Measurements from ENCODE around the gene NAA10.

Gene NAA10

DNA sequence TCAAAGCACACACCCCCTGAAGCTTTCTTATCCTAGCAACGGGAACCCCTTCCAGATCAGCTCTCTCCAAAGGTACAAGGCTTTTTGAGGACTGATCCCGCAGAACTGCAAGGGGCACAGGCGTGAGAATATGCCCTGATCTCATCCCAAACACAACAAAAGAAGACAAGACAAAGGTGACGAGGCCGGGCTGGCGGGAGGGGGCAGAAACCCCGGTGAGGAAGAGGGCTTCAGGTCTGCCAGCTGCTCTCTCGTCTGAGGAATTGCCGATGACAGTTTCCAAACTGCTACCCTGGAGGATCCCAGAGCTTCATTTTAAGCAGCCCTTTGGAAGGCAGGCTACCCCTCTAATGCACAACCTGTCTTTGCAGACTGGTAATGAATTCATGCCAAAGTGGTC lies 33.4 kb upstream of the NAA10 start:
- DNase-seq: no peak

DNA sequence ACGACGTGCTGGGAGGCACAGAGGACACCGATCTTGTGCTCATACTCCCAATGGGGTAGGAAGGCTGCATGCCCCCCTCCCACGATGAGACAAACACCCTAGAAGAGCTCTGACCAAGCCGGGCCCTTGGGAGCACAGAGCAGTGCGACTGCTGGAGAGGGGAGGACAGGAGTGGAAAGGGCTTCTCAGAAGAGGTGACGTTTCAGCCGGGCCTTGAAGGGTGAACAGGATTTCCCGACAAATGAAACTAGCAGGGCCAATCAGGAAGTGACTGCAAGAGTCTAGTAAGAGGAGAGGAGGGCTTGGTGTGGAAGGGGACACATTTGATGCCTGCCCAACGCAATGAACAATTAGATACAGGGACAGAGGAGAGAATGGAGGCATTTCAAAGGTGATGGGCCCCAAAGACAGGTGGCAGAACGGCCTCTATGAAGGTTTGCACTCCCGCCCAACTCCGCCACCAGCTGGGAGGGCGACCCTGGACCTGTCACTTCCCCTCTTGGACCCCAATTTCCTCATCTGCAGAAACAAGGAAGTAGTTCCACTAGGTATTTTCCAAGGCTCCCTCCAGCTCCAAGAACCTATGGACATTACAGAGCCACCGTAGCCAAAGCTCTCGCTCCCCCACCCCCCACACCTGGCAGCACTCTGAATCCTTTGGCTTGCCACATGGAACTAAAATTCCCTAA lies 32.8 kb upstream of the NAA10 start:
- no peak for DNase-seq

GRCh38 chrX:153966841-153967535 lies 32.2 kb upstream of the NAA10 start:
- DNase-seq: no peak

DNA sequence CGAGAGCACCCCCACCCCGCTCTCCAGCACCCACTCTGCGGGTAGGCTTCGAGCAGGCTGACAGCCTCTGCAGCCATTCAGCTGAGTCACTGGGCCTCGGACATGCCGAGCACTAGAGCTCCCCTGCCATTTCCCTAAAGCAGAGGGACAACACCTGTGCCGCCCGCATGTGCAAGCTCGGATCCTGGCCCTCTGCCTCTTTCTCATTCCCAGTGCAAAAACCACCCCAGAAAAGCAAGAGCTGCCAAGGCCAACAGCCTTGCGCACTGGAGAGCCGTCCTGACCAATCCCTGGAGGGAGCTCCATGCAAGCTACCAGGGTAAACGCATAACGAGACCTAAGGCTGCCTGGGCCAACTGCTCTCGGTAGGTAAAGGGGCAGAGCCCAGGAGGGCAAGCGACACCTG lies 31.4 kb upstream of the NAA10 start:
- DNase-seq: no peak

DNA sequence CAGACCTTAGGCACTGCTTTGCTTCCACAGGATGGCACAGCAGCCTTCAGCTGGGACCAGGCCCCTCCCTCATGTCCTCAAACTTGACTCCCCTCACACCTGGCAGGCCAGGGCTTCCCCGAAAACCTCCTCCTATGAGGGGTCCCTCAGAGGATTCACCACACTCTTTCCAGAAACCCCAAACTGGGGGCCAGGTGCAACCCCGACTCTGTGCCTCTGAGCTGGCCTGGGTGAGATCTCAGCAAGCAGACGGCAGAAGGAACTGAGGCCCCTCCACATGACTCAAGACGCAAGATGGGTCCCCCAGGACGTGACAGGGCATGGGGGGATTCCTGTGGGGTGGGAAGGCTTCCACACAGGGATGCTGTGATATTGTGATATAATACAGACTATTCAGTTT lies 30.6 kb upstream of the NAA10 start:
- DNase-seq: no peak

- no peak for DNase-seq
These were observed 29.3 kb upstream of the NAA10 start for GRCh38 chrX:153964105-153964504.

- DNase-seq: no peak
These were observed 28.7 kb upstream of the NAA10 start for GRCh38 chrX:153963546-153963945.

GRCh38 chrX:153961292-153961691 lies 26.5 kb upstream of the NAA10 start:
- DNase-seq: no peak

DNA sequence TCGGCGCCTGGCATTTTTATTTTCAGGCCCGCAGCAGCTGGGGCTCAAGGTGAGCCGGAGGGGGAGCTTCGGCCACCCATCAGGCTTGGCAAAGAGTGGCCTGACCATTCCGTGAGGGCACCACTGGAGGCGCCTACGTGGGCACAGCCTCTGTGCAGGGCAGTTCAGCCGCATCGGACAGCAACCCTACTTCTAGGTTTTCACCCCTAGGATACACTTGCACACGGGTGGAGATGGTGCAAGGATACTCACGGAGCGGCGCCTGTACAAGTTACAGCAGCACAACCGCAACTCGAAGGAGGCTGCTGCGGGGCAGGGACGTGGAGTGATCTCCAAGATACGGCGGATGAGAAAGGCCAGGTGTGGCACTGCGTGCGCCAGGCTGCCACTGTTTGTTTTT lies 25.9 kb upstream of the NAA10 start:
- DNase-seq: no peak

- no peak for DNase-seq
These were observed 25.2 kb upstream of the NAA10 start for GRCh38 chrX:153960077-153960476.

DNA sequence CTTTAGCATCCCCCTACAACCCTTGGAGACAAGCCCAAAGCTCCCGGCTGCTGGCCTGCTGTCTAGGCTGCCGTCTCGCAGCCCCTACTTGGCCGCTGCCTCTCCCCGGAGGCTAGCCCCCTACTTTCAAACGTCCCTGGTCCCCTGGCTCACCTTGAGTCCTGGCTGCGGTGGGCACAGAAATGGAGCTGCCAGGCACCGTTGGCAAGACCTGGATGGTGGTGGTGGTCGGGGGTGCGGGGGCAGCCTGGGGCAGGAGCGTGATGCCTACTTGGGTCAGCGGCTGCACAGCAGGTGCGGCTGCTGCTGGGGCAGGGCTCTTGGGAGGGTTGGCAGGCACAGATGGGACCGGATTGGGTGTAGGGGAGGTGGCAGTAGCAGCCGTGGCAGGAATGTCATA lies 24.8 kb upstream of the NAA10 start:
- no peak for DNase-seq

GRCh38 chrX:153958605-153959004 lies 23.8 kb upstream of the NAA10 start:
- DNase-seq: no peak

DNA sequence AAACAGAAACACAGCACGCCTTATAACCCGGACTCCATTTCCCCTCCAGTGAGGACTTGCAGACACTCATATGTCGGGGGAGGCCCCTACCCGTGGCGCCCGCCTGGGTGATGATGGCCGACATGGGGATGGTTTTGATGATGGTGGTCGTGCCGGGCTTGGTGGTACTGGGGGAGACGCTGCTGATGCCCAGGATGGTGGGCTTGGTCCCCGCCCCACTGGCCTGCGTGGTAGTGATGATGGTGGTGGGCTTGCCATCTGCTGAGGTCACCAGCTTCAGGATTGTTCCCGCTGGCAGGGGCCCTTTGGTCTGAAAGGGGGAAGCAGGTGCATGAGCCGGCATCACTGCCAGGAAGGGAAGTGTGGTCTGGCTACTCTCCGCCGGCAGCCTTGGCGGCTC lies 22.4 kb upstream of the NAA10 start:
- DNase-seq: no peak

- no peak for DNase-seq
These were observed 21.4 kb upstream of the NAA10 start for GRCh38 chrX:153956044-153956907.

DNA sequence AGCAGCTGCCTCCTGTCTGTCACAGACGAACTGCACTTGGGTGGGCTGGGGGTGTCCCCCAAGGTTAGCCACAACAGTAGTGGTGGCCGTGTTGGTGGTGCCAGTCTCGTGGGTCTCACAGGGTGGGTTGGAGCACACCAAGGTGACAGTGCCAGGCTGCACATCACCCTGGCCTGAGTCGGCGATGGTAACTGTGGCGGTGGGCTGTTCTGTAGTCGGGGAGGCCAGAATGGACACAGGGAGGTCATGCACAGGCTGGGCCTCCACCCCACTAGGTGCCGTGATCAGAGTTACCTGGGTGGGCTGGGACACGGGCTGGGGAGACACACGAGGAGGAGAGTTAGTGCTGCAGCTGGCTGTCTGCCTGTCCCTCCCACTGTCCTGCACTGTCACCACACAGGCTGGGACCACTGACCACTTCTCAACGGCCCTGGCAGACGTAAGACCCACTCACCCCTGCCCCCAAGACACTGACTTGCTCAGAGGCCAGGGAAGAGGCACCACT lies 20.4 kb upstream of the NAA10 start:
- no peak for DNase-seq

- DNase-seq: no peak
These were observed 19.9 kb upstream of the NAA10 start for GRCh38 chrX:153954558-153955227.

- no peak for DNase-seq
These were observed 19.2 kb upstream of the NAA10 start for GRCh38 chrX:153953892-153954557.

DNA sequence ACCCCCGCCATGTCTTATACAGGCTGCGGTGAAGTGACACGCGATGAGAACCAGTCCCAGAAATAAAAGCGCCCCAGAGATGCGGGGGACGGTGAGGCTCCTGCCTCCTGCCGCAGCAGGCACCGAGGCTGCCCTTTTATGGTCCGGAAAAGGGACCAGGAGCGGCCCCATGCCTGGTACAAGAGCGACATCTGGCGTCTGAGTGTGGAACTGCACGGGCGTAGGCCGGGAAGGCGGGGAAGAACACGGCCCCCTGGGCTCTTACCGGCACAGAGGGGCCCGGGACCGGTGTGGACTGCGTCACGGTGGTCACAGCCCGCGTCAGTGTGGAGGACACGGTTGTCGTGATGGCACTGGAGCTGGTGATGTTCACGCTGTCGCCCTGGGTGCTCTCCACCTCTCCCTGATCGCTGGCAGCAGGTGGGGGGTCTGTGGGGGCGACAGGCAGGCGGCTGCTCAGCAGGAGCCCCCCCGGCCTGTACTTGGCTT lies 18.5 kb upstream of the NAA10 start:
- DNase-seq: peak; percentile 58

DNA sequence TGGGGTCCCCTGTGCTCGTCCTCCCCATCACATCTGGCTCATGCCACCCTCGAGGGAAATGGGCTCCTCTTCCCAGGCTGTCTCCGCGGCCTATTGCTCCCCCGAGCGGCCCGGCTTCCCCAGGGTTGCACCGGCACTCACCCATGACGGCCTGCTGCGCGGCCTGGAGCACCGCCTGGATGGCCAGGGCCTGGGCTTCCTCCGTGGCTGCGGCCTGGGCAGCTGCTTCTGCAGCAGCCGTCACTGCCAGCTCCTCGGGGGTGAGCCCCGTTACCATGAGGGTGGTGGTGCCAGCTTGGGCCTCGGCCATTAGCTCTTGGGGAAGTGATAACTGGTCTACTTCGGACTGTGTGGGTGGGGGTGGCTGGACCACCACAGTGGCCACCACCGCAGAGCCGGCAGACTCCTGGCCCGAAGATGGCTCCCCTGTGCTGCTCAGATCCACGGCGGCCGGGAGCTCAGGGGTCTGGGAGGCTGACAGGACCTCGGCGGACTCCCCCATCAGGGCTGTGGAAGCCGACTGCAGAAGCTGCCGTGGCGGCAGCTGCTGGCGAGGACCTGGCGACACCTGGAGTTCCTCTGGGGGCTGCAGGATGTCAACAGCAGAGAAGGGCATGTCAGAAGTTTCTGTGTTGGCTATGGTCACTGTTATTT lies 17.7 kb upstream of the NAA10 start:
- no peak for DNase-seq

GRCh38 chrX:153951683-153952372 lies 17.0 kb upstream of the NAA10 start:
- no peak for DNase-seq

DNA sequence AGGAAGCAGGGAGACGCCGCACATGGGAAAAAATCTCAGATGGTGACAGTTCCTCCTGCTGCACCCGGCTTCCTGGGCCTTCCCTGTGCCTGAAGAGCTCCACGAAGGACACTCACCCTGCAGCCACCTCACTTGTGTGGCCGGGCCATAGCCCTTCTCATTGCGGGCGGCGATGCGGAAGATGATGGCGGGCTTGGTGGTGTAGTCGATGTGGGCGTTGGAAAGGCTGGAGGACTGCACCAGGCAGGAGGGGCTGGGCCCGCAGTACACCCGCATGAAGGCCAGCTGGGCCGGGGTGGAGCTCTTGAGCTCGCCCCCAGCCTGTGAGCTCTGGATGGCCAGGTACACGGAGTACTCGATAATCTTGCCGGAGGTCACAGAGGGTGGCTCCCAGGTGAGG lies 15.3 kb upstream of the NAA10 start:
- DNase-seq: no peak
